PFSK-1 (cell line): ENCODE measurements around the gene CDK6.

Experiments
- FOXP2 ChIP-seq: optimal IDR thresholded peaks from 2 replicates; pipeline ENCODE3; 2011; ENCODE audit warnings: borderline replicate concordance, control low read depth, inconsistent platforms; ENCODE audit not compliant: insufficient read depth; ENCODE audit errors: extremely low read length, extremely low read depth
- POLR2AphosphoS5 ChIP-seq: IDR thresholded peaks from 2 replicates; pipeline ENCODE4 v1.6.1; 2012; ENCODE audit warnings: low read depth, mild to moderate bottlenecking, control low read depth, low read length, moderate library complexity
- SIN3A ChIP-seq: IDR thresholded peaks from 2 replicates; pipeline ENCODE4 v1.6.1; 2012; ENCODE audit warnings: mild to moderate bottlenecking, low read length, moderate library complexity, borderline replicate concordance; ENCODE audit not compliant: insufficient read depth
- TAF1 ChIP-seq: IDR thresholded peaks from 2 replicates; pipeline ENCODE4 v1.6.1; 2012; ENCODE audit warnings: low read length, control low read depth, borderline replicate concordance; ENCODE audit not compliant: insufficient read depth
- TF ChIP-seq, protein P1 (sequence below), 2 experiments: IDR thresholded peaks; 2 replicates each; pipeline versions ENCODE4 v1.6.1 to v1.8.0; 2011 to 2012; ENCODE audit warnings: low read depth in 2 of 2, low read length in 2 of 2, control low read depth in 1 of 2, inconsistent platforms in 1 of 2, mild to moderate bottlenecking in 1 of 2, moderate library complexity in 1 of 2; ENCODE audit not compliant: insufficient read depth in 1 of 2

CDK6 gene

GRCh38 chr7:92749327-92749755 lies 87.0 kb downstream of the CDK6 start:
- TF ChIP-seq, protein P1, sequence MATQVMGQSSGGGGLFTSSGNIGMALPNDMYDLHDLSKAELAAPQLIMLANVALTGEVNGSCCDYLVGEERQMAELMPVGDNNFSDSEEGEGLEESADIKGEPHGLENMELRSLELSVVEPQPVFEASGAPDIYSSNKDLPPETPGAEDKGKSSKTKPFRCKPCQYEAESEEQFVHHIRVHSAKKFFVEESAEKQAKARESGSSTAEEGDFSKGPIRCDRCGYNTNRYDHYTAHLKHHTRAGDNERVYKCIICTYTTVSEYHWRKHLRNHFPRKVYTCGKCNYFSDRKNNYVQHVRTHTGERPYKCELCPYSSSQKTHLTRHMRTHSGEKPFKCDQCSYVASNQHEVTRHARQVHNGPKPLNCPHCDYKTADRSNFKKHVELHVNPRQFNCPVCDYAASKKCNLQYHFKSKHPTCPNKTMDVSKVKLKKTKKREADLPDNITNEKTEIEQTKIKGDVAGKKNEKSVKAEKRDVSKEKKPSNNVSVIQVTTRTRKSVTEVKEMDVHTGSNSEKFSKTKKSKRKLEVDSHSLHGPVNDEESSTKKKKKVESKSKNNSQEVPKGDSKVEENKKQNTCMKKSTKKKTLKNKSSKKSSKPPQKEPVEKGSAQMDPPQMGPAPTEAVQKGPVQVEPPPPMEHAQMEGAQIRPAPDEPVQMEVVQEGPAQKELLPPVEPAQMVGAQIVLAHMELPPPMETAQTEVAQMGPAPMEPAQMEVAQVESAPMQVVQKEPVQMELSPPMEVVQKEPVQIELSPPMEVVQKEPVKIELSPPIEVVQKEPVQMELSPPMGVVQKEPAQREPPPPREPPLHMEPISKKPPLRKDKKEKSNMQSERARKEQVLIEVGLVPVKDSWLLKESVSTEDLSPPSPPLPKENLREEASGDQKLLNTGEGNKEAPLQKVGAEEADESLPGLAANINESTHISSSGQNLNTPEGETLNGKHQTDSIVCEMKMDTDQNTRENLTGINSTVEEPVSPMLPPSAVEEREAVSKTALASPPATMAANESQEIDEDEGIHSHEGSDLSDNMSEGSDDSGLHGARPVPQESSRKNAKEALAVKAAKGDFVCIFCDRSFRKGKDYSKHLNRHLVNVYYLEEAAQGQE (IDR thresholded peaks at IDR 0.05; ENCODE audit: insufficient read depth in 1 of 2, low read depth in 2 of 2, low read length in 2 of 2) = no peak
- no peak for TF ChIP-seq POLR2AphosphoS5
- no peak for TF ChIP-seq FOXP2
- no peak for TF ChIP-seq TAF1
- no peak for TF ChIP-seq SIN3A

- TF ChIP-seq, protein P1 (IDR thresholded peaks at IDR 0.05; ENCODE audit: insufficient read depth in 1 of 2, low read depth in 2 of 2, low read length in 2 of 2) = no peak
- TF ChIP-seq POLR2AphosphoS5 = no peak
These were observed 87.9 kb downstream of the CDK6 start for GRCh38 chr7:92748495-92748894.

DNA sequence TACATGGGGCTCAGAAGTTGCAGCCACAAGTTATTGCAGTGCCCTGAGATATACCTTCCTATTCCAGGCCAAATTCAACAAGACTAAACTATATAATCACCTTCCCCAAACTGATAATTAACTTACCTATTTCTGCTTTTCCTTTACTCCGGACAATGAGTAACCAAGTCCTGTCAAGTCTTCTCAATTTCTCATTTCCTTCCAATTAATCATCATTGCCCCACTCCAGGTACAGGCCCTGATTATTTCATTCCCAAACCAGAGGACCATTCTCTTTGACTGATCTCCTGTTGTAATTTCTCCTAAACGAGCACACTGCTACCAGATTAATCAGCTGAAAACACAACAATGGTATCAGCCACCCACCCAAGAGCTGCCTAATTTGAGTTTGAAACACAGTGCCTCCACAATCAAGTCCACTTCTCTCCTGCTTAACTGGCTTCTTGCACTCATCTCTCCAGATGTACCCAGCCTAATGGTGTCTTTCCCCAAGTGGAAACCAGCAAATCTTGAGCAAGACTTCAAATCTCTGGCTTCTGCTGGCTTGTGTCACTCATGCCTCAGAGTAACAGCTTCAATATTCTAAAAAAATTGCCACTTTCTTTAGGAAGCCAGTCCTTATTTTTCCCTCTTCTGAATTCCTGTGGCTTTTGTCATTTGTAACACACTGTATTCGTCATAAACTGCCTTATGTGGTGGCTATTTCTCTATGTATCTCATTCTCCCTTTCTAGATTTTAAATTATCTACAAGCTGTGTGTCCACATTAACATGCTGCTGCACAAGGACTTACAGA lies 89.1 kb downstream of the CDK6 start:
- TF ChIP-seq FOXP2 = no peak
- TF ChIP-seq, protein P1 (IDR thresholded peaks at IDR 0.05; ENCODE audit: insufficient read depth in 1 of 2, low read depth in 2 of 2, low read length in 2 of 2) = no peak
- no peak for TF ChIP-seq TAF1
- TF ChIP-seq SIN3A = no peak
- TF ChIP-seq POLR2AphosphoS5 = no peak

DNA sequence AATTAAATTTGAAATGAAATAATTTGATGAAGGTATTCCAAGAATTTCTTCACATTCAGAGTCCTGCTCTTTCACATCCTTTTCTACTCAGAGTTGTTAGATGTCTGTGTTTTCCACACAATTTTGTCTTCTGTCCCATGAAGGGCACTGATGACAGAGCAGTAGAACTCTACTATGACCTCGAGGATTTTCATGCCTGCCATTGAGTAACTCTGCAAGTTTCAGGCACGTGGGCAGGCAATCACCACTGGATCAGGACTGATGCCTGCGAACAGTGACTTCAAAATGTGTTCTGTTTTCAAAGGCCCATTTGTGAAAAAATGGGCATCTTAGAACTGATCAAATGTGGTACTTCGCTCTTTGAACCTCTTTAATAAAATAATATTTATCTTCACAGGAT lies 91.1 kb downstream of the CDK6 start:
- TF ChIP-seq SIN3A = no peak
- TF ChIP-seq POLR2AphosphoS5 = no peak
- TF ChIP-seq FOXP2 = no peak
- TF ChIP-seq TAF1 = no peak
- TF ChIP-seq, protein P1 (IDR thresholded peaks at IDR 0.05; ENCODE audit: insufficient read depth in 1 of 2, low read depth in 2 of 2, low read length in 2 of 2) = no peak

DNA sequence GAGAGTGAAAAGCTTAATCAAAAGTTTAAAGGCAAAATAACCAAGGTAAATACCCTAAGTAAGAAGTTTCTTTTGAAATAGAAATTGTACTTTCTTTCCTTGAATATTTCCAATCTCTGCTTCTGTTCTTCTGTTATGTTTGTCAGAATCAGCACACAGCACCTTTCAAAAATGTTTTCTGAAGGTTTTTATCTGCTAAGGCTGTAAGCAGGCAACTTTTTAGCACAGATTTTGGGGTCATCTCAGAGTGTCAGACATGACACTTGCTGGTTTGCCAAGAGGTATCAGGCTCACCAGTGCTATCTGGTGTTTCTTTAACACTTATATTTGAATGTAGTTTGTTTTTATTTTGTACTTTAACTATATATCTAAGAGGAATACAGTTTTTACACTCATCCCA lies 94.2 kb downstream of the CDK6 start:
- TF ChIP-seq POLR2AphosphoS5 (no peak), TAF1 (no peak), SIN3A (no peak)
